AG04450 (cell line): ENCODE measurements around the gene SOX10. TPM values are rescaled to one million over a fixed set of nuclear protein-coding genes. Genes with fewer than 3 reads are reported as not detected.

Source experiments
- CTCF ChIA-PET: fragments of 300-600, 350-600 bp; formaldehyde crosslinking; extraction: SDS; loops from one replicate; lab custom pipeline; 2022; ENCODE audit warnings: antibody characterized with exemption, inconsistent platforms; lab: Charles Lee
- POLR2A ChIA-PET: fragments of 350-600 bp; formaldehyde crosslinking; extraction: SDS; loops from one replicate; lab custom pipeline; 2021; ENCODE audit warnings: antibody characterized with exemption, inconsistent platforms; lab: Yijun Ruan, JAX
- DNase-seq: peaks from one replicate; pipeline ENCODE4 v3.0.0-alpha.2; 2011; ENCODE audit warnings: low read depth, low spot score
- H3K27ac ChIP-seq: one replicate; pipeline ENCODE4 v1.5.1; 2012; ENCODE audit warnings: low read depth, low read length, control low read depth
- H3K27me3 ChIP-seq: one replicate; pipeline ENCODE4 v1.6.0; 2012; ENCODE audit warnings: low read length; ENCODE audit not compliant: control insufficient read depth, insufficient read depth
- H3K4me3 ChIP-seq: 2 replicates; pipeline ENCODE4 v1.5.1; 2011; ENCODE audit warnings: mild to moderate bottlenecking, low read depth, low read length, control low read depth
- H3K9me3 ChIP-seq: 2 replicates; pipeline ENCODE4 v1.5.1; 2012; ENCODE audit warnings: low read length; ENCODE audit not compliant: control insufficient read depth, insufficient read depth
- CTCF ChIP-seq: IDR thresholded peaks from 2 replicates; pipeline ENCODE4 v1.5.1; 2011; ENCODE audit warnings: low read depth, low read length, control low read depth, inconsistent platforms
- polyA plus RNA-seq: library from polyadenylated mRNA; depleted of rRNA; stranded (reverse); fragments of >200 nt; gene quantifications from 2 replicates; pipeline ENCODE4 v1.2.3, GENCODE V29; 2011

SOX10 gene
- polyA plus RNA-seq, 1 experiment = not detected

GRCh38 chr22:38005943-38006342 is 21.6 kb upstream of the SOX10 start:
- Histone ChIP-seq H3K4me3 (no peak overlapping the region), H3K27me3 (peaks cover 15% of the 10 kb centered on the region), H3K27ac (no peak overlapping the region), H3K9me3 (no peaks in the 10 kb centered on the region)
- DNase-seq = no peak
- no peak for TF ChIP-seq CTCF
- CTCF ChIA-PET = no interaction called here
- POLR2A ChIA-PET = interaction anchor here (0.7 kb wide), 1 partner anchor 9 kb away, joined by 3 read pairs; no protein-coding TSS in a partner anchor

- CTCF ChIA-PET = no interaction called here
- no peak overlapping the region for H3K4me3 ChIP-seq
- no peak for TF ChIP-seq CTCF
- H3K27me3 ChIP-seq = peaks cover 29% of the 10 kb centered on the region
- no peaks in the 10 kb centered on the region for H3K9me3 ChIP-seq
- POLR2A ChIA-PET = no interaction called here
- H3K27ac ChIP-seq = no peak overlapping the region
- no peak for DNase-seq
Measured at GRCh38 chr22:37999640-38000272, 15.4 kb upstream of the SOX10 start.

GRCh38 chr22:37999236-37999635 is 14.9 kb upstream of the SOX10 start:
- ChIA-PET POLR2A (no interaction called here), CTCF (no interaction called here)
- TF ChIP-seq CTCF = no peak
- H3K27me3 ChIP-seq = peaks cover 29% of the 10 kb centered on the region
- no peak for DNase-seq
- H3K4me3 ChIP-seq = no peak overlapping the region
- no peak overlapping the region for H3K27ac ChIP-seq
- no peaks in the 10 kb centered on the region for H3K9me3 ChIP-seq

GRCh38 chr22:37998543-37998942 is 14.2 kb upstream of the SOX10 start:
- no peak overlapping the region for H3K4me3 ChIP-seq
- no peak for DNase-seq
- no peak for TF ChIP-seq CTCF
- ChIA-PET CTCF (no interaction called here), POLR2A (no interaction called here)
- H3K27ac ChIP-seq = no peak overlapping the region
- peaks cover 29% of the 10 kb centered on the region for H3K27me3 ChIP-seq
- no peaks in the 10 kb centered on the region for H3K9me3 ChIP-seq

- no peak overlapping the region for H3K27ac ChIP-seq
- H3K9me3 ChIP-seq = no peaks in the 10 kb centered on the region
- peaks cover 29% of the 10 kb centered on the region for H3K27me3 ChIP-seq
- H3K4me3 ChIP-seq = no peak overlapping the region
- no peak for TF ChIP-seq CTCF
- POLR2A ChIA-PET = no interaction called here
- CTCF ChIA-PET = no interaction called here
- no peak for DNase-seq
Measured at GRCh38 chr22:37996515-37997246, 12.3 kb upstream of the SOX10 start.
